ENCODE data around the gene MAP3K12.
"Not testable (repeated sequence)": the region's sequence is repeated elsewhere in the genome, so short reads cannot be mapped to it uniquely, and the experiment has no call there.

The MAP3K12 gene

DNA sequence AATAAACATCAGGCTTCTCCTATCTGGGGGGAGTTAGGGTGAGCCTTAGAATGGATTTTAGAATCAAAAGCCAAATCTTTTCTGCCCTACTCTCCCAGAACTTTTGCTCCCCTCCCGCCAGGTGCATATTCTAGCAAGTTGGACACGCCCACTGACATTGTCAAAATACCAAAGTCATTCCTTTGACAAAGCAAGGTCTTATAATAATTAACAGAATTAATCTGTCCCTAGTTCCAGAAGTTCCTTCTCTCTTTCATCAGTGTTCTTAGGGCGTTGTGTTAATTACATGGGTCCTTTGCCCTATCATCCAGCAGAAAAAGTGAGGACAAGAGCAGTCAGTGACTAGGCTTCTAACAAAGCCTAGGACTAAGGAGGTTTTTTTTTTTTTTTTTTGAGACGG is 55.3 kb downstream of the MAP3K12 start:
- no peak for DNase-seq (ENCODE audit: extremely low read depth, low read depth)

GRCh38 chr12:53441040-53441833 is 58.0 kb downstream of the MAP3K12 start, which contains the start of gene PRR13:
TSS of gene PRR13 (plus strand) at chr12:53441734. CDS start at chr12:53442715, 981 bp downstream.
- TF ChIP-seq, protein P1, sequence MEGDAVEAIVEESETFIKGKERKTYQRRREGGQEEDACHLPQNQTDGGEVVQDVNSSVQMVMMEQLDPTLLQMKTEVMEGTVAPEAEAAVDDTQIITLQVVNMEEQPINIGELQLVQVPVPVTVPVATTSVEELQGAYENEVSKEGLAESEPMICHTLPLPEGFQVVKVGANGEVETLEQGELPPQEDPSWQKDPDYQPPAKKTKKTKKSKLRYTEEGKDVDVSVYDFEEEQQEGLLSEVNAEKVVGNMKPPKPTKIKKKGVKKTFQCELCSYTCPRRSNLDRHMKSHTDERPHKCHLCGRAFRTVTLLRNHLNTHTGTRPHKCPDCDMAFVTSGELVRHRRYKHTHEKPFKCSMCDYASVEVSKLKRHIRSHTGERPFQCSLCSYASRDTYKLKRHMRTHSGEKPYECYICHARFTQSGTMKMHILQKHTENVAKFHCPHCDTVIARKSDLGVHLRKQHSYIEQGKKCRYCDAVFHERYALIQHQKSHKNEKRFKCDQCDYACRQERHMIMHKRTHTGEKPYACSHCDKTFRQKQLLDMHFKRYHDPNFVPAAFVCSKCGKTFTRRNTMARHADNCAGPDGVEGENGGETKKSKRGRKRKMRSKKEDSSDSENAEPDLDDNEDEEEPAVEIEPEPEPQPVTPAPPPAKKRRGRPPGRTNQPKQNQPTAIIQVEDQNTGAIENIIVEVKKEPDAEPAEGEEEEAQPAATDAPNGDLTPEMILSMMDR (IDR thresholded peaks at IDR 0.05; ENCODE audit: low read depth, low read length), result no peak
- DNase-seq (ENCODE audit: extremely low read depth, low read depth), result peak; percentile 99

More for the DNA sequence above, 55.3 kb downstream of the MAP3K12 start:
- TF ChIP-seq, protein P1 (IDR thresholded peaks at IDR 0.05; ENCODE audit: low read depth, low read length), result no peak

DNA sequence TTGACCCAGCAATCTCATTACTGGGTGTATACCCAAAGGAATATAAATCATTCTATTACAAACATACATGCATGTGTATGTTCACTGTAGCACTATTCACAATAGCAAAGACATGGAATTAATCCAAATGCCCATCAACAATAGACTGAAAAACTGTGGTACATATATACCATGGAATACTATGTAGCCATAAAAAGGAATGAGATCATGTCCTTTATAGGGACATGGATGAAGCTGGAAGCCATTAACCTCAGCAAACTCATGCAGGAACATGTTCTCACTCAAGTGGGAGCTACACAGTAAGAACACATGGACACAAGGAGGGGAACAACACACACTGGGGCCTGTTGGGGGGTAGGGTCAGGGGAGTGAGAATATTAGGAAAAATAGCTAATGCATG is 59.7 kb downstream of the MAP3K12 start:
- not testable (repeated sequence) for DNase-seq (ENCODE audit: extremely low read depth, low read depth)

GRCh38 chr12:53435326-53435725 is 63.9 kb downstream of the MAP3K12 start:
- not testable (repeated sequence) for DNase-seq (ENCODE audit: extremely low read depth, low read depth)

DNA sequence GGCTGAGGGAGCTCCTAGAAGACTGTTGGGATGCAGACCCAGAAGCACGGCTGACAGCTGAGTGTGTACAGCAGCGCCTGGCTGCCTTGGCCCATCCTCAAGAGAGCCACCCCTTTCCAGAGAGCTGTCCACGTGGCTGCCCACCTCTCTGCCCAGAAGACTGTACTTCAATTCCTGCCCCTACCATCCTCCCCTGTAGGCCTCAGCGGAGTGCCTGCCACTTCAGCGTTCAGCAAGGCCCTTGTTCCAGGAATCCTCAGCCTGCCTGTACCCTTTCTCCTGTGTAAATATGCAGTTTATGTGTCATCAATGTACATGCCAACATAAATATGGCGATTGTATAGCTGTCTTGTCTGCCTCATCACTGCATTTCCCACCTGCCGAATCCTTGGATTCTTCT is 68.1 kb downstream of the MAP3K12 start:
- TF ChIP-seq, protein P1 (IDR thresholded peaks at IDR 0.05; ENCODE audit: low read depth, low read length), result no peak
- no peak for DNase-seq (ENCODE audit: extremely low read depth, low read depth)

DNA sequence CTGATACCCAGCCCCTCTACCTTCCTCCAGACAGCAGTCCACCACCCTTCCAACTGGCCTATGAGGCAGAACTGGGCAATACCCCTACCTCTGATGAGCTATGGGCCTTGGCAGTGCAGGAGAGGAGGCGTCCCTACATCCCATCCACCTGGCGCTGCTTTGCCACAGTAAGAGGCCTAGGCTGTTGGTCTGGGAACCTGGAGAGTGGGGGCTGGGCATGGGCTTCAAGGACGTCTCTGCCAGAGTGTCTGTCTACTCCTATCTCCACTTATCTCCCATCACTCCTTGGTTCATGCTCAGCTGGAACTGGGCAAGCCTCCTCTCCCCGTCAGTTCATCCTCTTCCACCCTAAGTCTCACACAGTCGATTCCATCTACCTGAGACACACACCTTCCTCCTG is 69.1 kb downstream of the MAP3K12 start:
- DNase-seq (ENCODE audit: extremely low read depth, low read depth), result no peak
- TF ChIP-seq, protein P1 (IDR thresholded peaks at IDR 0.05; ENCODE audit: low read depth, low read length), result no peak
